Testis (tissue), 2 donors: ENCODE data around the gene TSNAX.

Source experiments
- POLR2A ChIP-seq: fragments of 450-650 bp; IDR thresholded peaks from one replicate; pipeline ENCODE4 v1.6.1; 2017; ENCODE audit warnings: antibody characterized with exemption, mild to moderate bottlenecking, moderate library complexity
- TF ChIP-seq, protein P1 (sequence below), 3 experiments: fragments of 450-650 bp in 2 of 3; fragments of 200-600 bp in 1 of 3; sonication (generic) in 1 of 3; IDR thresholded peaks; one replicate each; pipeline ENCODE4 v1.5.1; 2016 to 2019; ENCODE audit warnings: antibody characterized with exemption in 3 of 3, mild to moderate bottlenecking in 2 of 3, moderate library complexity in 1 of 3

DNA sequence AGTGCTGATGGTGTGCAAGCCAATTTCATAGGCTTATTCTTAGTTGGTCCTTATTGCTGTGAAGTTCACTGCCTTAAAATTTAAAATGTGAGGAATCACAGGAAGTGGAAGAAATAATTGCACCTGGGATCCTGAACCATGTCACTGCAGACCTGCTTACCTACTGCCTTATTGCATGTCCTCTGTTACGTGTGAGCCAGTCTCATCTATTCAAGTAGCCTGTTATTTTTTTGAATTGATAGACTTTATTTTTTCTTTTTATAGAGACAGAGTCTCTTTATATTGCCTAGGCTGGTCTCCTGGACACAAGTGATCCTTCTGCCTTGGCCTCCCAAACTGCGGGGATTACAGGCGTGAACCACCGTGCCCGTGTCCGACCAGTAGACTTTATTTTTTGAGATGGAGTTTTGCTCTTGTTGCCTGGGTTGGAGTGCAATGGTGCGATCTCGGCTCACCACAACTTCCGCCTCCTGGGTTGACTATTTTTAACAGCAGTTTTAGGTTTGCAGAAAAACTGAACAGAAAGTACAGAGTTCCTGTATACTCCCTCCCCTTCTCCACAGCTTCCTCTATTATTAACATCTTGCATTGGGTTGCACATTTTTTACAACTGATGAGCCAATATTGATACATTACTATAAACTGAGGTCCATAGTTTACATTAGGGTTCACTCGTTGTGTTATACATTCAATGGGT is 84.1 kb downstream of the TSNAX start:
- TF ChIP-seq, protein P1, sequence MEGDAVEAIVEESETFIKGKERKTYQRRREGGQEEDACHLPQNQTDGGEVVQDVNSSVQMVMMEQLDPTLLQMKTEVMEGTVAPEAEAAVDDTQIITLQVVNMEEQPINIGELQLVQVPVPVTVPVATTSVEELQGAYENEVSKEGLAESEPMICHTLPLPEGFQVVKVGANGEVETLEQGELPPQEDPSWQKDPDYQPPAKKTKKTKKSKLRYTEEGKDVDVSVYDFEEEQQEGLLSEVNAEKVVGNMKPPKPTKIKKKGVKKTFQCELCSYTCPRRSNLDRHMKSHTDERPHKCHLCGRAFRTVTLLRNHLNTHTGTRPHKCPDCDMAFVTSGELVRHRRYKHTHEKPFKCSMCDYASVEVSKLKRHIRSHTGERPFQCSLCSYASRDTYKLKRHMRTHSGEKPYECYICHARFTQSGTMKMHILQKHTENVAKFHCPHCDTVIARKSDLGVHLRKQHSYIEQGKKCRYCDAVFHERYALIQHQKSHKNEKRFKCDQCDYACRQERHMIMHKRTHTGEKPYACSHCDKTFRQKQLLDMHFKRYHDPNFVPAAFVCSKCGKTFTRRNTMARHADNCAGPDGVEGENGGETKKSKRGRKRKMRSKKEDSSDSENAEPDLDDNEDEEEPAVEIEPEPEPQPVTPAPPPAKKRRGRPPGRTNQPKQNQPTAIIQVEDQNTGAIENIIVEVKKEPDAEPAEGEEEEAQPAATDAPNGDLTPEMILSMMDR (IDR thresholded peaks at IDR 0.05), result no peak
- TF ChIP-seq POLR2A, result no peak
